OCI-LY7 (cell line): ENCODE measurements around the gene RPS3. TPM values are rescaled to one million over a fixed set of nuclear protein-coding genes. Genes with fewer than 3 reads are reported as not detected.

ENCODE experiments used
- BruUV-seq: library from RNA; stranded (reverse); fragments of 400-500 nt; replicated peaks from 2 replicates; lab custom pipeline; 2021; lab: Mats Ljungman, UMichigan
- CTCF ChIA-PET: fragments of 300-600 bp; sonication (Branson Sonifier 250); formaldehyde crosslinking; loops from one replicate; lab custom pipeline; 2022; ENCODE audit warnings: antibody characterized with exemption; ENCODE audit not compliant: unreplicated experiment; lab: Charles Lee
- POLR2A ChIA-PET: fragments of 300-600 bp; sonication (Branson Sonifier 250); formaldehyde crosslinking; loops from one replicate; lab custom pipeline; 2022; ENCODE audit warnings: antibody characterized with exemption; lab: Charles Lee
- DNase-seq: peaks from one replicate; pipeline ENCODE4 v3.0.0-alpha.2; 2015; ENCODE audit warnings: low spot score
- H2AFZ ChIP-seq: fragments of 200-600 bp; sonication (generic), shearing (Covaris generic); 2 replicates; pipeline ENCODE4 v1.6.1; 2014; ENCODE audit warnings: mild to moderate bottlenecking, antibody characterized with exemption, low read length, moderate library complexity
- H3K27ac ChIP-seq: fragments of 200-600 bp; sonication (generic); 2 replicates; pipeline ENCODE4 v1.5.1; 2014; ENCODE audit warnings: mixed run types, low read depth, mild to moderate bottlenecking, moderate library complexity, low read length, inconsistent platforms; ENCODE audit not compliant: poor library complexity, severe bottlenecking
- H3K36me3 ChIP-seq: fragments of 200-600 bp; sonication (generic); 2 replicates; pipeline ENCODE4 v1.6.1; 2014; ENCODE audit warnings: mild to moderate bottlenecking, antibody characterized with exemption, low read length, moderate library complexity, mixed read lengths; ENCODE audit not compliant: insufficient read depth
- H3K4me1 ChIP-seq: fragments of 200-600 bp; sonication (generic); 2 replicates; pipeline ENCODE4 v1.5.1; 2014; ENCODE audit warnings: mild to moderate bottlenecking, low read length; ENCODE audit not compliant: insufficient read depth, poor library complexity, severe bottlenecking
- H3K4me2 ChIP-seq: fragments of 200-600 bp; sonication (generic); 2 replicates; pipeline ENCODE4 v1.6.1; 2014; ENCODE audit warnings: mild to moderate bottlenecking, low read length
- H3K4me3 ChIP-seq: fragments of 200-600 bp; sonication (generic); 2 replicates; pipeline ENCODE4 v1.5.1; 2014; ENCODE audit warnings: mild to moderate bottlenecking, low read depth, low read length; ENCODE audit not compliant: poor library complexity, severe bottlenecking
- H3K79me2 ChIP-seq: fragments of 200-600 bp; sonication (generic); 2 replicates; pipeline ENCODE4 v1.6.1; 2016; ENCODE audit warnings: low read depth, mild to moderate bottlenecking, low read length, moderate library complexity, mixed read lengths; ENCODE audit not compliant: insufficient read depth
- H3K9me2 ChIP-seq: fragments of 200-600 bp; sonication (generic); 2 replicates; pipeline ENCODE4 v1.6.1; 2016; ENCODE audit warnings: mild to moderate bottlenecking, low read length, mixed read lengths; ENCODE audit not compliant: insufficient read depth
- H3K9me3 ChIP-seq: fragments of 200-600 bp; sonication (generic); 2 replicates; pipeline ENCODE4 v1.6.1; 2014; ENCODE audit warnings: mild to moderate bottlenecking, mixed run types, low read length, mixed read lengths
- H4K20me1 ChIP-seq: fragments of 200-600 bp; sonication (generic); 2 replicates; pipeline ENCODE4 v1.6.1; 2014; ENCODE audit warnings: mild to moderate bottlenecking, antibody characterized with exemption, low read length, moderate library complexity, mixed read lengths; ENCODE audit not compliant: insufficient read depth
- EZH2phosphoT487 ChIP-seq: fragments of 200-600 bp; sonication (generic); IDR thresholded peaks from 2 replicates; pipeline ENCODE4 v1.6.1; 2018; ENCODE audit warnings: low read depth, borderline replicate concordance, mild to moderate bottlenecking, mixed run types, antibody characterized with exemption, low read length, moderate library complexity, mixed read lengths
- intact Hi-C: fragments of 100-400 bp; cut with micrococcal nuclease; formaldehyde crosslinking; loops from one replicate; pipeline ENCODE4 v1.10.0; 2022; ENCODE audit not compliant: unreplicated experiment
- total RNA-seq, 2 experiments: library from RNA; depleted of rRNA in 1 of 2; stranded (reverse); fragments of >200 nt in 1 of 2; shearing (Covaris generic) in 1 of 2; gene quantifications; 2 replicates each; pipeline ENCODE4 v1.2.3, GENCODE V29; 2014 to 2022
- TF ChIP-seq, protein P1 (sequence below): fragments of 200-600 bp; sonication (generic); conservative IDR thresholded peaks from 2 replicates; pipeline ENCODE4 v1.5.1; 2014; ENCODE audit warnings: mild to moderate bottlenecking, antibody characterized with exemption, low read length, moderate library complexity, mixed read lengths

The RPS3 gene
- total RNA-seq, 2 experiments from 2014 or later: 3,268 to 4,392 TPM

DNA sequence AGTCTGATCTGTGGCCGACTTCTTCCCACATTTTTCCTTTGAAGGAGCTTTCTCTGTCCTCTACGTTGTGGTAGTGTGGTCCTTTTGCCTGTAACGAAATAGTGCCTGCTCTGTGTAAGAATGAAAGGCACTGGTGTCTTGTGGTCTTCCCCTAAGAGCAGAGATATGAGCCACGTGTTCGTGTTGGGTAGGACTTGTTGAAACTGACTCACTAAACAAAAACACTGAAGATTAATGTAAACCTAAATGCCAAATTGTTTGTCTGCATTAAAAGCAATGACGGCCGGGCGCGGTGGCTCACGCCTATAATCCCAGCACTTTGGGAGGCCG lies 10.1 kb upstream of the RPS3 start:
- no peaks in the 10 kb centered on the region for H4K20me1 ChIP-seq
- H2AFZ ChIP-seq: no peak overlapping the region
- no peaks in the 10 kb centered on the region for H3K9me3 ChIP-seq
- ChIA-PET POLR2A (no interaction called here), CTCF (no interaction called here)
- intact Hi-C loops: loop anchor here (2.0 kb wide), 1 partner anchor 36 kb away; no protein-coding TSS in a partner anchor
- H3K36me3 ChIP-seq: no peaks in the 10 kb centered on the region
- H3K4me1 ChIP-seq: no peaks in the 10 kb centered on the region
- no peaks in the 10 kb centered on the region for H3K9me2 ChIP-seq
- DNase-seq: no peak
- TF ChIP-seq EZH2phosphoT487: no peak
- TF ChIP-seq, protein P1, sequence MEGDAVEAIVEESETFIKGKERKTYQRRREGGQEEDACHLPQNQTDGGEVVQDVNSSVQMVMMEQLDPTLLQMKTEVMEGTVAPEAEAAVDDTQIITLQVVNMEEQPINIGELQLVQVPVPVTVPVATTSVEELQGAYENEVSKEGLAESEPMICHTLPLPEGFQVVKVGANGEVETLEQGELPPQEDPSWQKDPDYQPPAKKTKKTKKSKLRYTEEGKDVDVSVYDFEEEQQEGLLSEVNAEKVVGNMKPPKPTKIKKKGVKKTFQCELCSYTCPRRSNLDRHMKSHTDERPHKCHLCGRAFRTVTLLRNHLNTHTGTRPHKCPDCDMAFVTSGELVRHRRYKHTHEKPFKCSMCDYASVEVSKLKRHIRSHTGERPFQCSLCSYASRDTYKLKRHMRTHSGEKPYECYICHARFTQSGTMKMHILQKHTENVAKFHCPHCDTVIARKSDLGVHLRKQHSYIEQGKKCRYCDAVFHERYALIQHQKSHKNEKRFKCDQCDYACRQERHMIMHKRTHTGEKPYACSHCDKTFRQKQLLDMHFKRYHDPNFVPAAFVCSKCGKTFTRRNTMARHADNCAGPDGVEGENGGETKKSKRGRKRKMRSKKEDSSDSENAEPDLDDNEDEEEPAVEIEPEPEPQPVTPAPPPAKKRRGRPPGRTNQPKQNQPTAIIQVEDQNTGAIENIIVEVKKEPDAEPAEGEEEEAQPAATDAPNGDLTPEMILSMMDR: no peak
- no TSS peak for BruUV-seq
- H3K79me2 ChIP-seq: no peaks in the 10 kb centered on the region
- H3K4me2 ChIP-seq: no peak overlapping the region
- H3K27ac ChIP-seq: no peak overlapping the region
- H3K4me3 ChIP-seq: no peak overlapping the region

DNA sequence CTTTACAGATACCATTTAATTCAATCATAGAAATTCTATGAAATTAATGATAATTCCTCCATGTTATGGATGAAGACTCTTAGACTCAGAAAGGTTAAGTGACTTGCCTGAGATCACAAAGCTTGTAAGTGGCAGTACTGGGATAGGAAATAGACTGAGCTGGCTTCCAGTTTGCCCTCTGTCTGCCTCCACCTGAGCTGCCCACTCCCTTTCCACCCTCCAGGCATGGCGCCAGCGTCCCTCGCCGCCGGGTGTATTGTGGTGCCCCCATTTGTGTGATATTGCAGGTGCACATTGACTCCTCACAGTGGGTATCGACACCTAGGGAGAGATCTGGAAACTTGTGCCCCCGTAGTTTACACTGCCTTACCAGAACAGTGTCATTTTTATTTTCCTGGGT lies 9.4 kb upstream of the RPS3 start:
- no TSS peak for BruUV-seq
- no peak for DNase-seq
- H3K4me3 ChIP-seq: no peak overlapping the region
- POLR2A ChIA-PET: interaction anchor here (1.1 kb wide), 1 partner anchor 110 kb away, joined by 3 read pairs; no protein-coding TSS in a partner anchor
- H3K9me3 ChIP-seq: no peaks in the 10 kb centered on the region
- no peak overlapping the region for H2AFZ ChIP-seq
- no peaks in the 10 kb centered on the region for H3K9me2 ChIP-seq
- no peaks in the 10 kb centered on the region for H3K36me3 ChIP-seq
- no peak overlapping the region for H3K27ac ChIP-seq
- no peak for TF ChIP-seq EZH2phosphoT487
- TF ChIP-seq, protein P1: no peak
- H3K4me2 ChIP-seq: no peak overlapping the region
- no peaks in the 10 kb centered on the region for H4K20me1 ChIP-seq
- intact Hi-C loops: loop anchor here (2.0 kb wide), 1 partner anchor 35 kb away; no protein-coding TSS in a partner anchor
- CTCF ChIA-PET: no interaction called here
- H3K79me2 ChIP-seq: no peaks in the 10 kb centered on the region
- no peaks in the 10 kb centered on the region for H3K4me1 ChIP-seq

DNA sequence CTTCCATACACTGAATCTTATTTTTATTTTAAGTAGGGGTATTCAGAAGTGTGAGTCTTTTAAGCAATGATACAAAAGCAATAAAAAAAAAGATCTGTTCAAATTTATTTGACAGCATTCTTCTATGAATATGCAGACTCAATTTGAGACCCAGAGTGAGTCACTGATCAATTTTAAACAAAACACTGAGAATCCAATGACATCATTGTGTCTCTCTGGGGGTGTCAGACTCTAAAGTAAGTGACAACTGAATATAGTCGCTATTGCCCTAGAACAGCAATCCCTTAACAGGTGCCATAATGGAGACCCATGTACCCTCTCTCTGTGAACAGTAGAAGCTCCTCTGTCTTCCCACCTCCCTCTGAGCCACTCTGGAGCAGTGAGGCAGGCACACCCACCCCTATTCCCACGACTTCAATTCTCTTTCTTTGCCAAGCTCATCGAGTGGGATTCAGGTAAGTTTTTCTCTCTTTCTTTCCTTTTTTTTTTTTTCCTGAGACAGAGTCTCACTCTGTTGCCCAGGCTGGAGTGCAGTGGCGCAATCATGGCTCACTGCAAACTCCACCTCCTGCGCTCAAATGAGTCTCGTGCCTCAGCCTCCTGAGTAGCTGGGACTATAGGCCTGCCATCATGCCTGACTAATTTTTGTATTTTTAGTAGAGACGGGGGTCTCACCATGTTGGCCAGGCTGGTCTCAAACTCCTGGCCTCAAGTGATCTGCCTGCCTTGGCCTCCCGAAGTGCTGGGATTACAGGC lies 5.1 kb upstream of the RPS3 start:
- no peaks in the 10 kb centered on the region for H3K36me3 ChIP-seq
- BruUV-seq: no TSS peak
- no peak for DNase-seq
- ChIA-PET CTCF (interaction anchor here (0.9 kb wide), 1 partner anchor 121 kb away, joined by 5 read pairs; no protein-coding TSS in a partner anchor), POLR2A (no interaction called here)
- no peaks in the 10 kb centered on the region for H3K9me2 ChIP-seq
- TF ChIP-seq, protein P1: no peak
- TF ChIP-seq EZH2phosphoT487: no peak
- peaks cover under 1% of the 10 kb centered on the region; the same call in 1 of the 2 replicates for H3K79me2 ChIP-seq
- no peaks in the 10 kb centered on the region for H3K9me3 ChIP-seq
- intact Hi-C loops: no loop called here
- H3K4me2 ChIP-seq: no peak overlapping the region
- no peaks in the 10 kb centered on the region for H3K4me1 ChIP-seq
- H2AFZ ChIP-seq: no peak overlapping the region
- no peaks in the 10 kb centered on the region for H4K20me1 ChIP-seq
- H3K27ac ChIP-seq: no peak overlapping the region
- H3K4me3 ChIP-seq: no peak overlapping the region
